Pancreas (tissue), 10 donors: ENCODE measurements around the gene PCTP. TPM values are rescaled to one million over a fixed set of nuclear protein-coding genes. Genes with fewer than 3 reads are reported as not detected.

Source experiments
- ATAC-seq, 4 donors: fragments of 200-7000 bp; cut with Tn5 transposase; one replicate each; pipeline versions ENCODE4 v1.8.0 to v1.9.1; 2020; ENCODE audit warnings: mild to moderate bottlenecking in 4 of 4, moderate library complexity in 4 of 4
- DNase-seq, 6 donors: peaks; one replicate each; pipeline ENCODE4 v3.0.0-alpha.2; 2020
- FAIRE-seq: peaks from 2 replicates; lab custom pipeline; 2012; peaks lifted over from hg19 to GRCh38; lab: Jason Lieb, UNC
- H3K27ac ChIP-seq, 4 donors: fragments of 200-600 bp; sonication (generic); 1 replicate in 3 of 4; 2 replicates in 1 of 4; pipeline versions ENCODE4 v1.5.0 to v1.8.0; 2020
- H3K27me3 ChIP-seq, 4 donors: fragments of 200-600 bp; one replicate each; pipeline ENCODE4 v1.8.0; 2021
- H3K36me3 ChIP-seq, 3 donors: fragments of 200-600 bp; sonication (generic) in 1 of 3; one replicate each; pipeline versions ENCODE4 v1.5.0 to v1.8.0; 2020 to 2021
- H3K4me1 ChIP-seq, 3 donors: fragments of 200-600 bp; one replicate each; pipeline ENCODE4 v1.8.0; 2021
- H3K4me3 ChIP-seq, 4 donors: fragments of 200-600 bp; sonication (generic) in 2 of 4; one replicate each; pipeline versions ENCODE4 v1.5.0 to v1.8.0; 2020 to 2021
- H3K9me3 ChIP-seq, 4 donors: fragments of 200-600 bp; one replicate each; pipeline ENCODE4 v1.8.0; 2021
- CTCF ChIP-seq, 4 donors: fragments of 200-600 bp; sonication (generic) in 3 of 4; IDR thresholded peaks; one replicate each; pipeline versions ENCODE4 v1.5.0 to v1.8.0; 2021; ENCODE audit warnings: antibody characterized with exemption in 4 of 4
- WGBS, 2 donors: extraction: QIAGEN DNeasy Blood & Tissue Kit; methylation state at CpG; one replicate each; pipeline ENCODE4 v1.1.7; 2013; 5-methylcytosine and 5-hydroxymethylcytosine counted together
- intact Hi-C, 3 donors: fragments of 100-400 bp; cut with DNase I; formaldehyde crosslinking; loops; one replicate each; pipeline versions ENCODE4 v1.11.1 to v1.14.2; 2022
- polyA plus RNA-seq, 2 donors: library from polyadenylated mRNA; stranded (reverse); fragments of 200-250 nt; gene quantifications; one replicate each; pipeline ENCODE4 v1.2.3, GENCODE V29; 2013
- total RNA-seq, 6 donors: library from RNA; stranded (reverse); fragmentation: NEBNext Ultra II Directional in 4 of 6; extraction: Animal tissue kit (Norgen Biotek cat#: 25700) in 4 of 6; gene quantifications; one replicate each; pipeline versions ENCODE4 v1.2.1 to v1.2.4, GENCODE V29; 2021 to 2023
- donor health status: healthy with polysubstance abuse.
- donor health status: DM: no; HTN: no; CAD: no; lungs with moderate emphysema.
- donor health status: DM: no; HTN: no; CAD: no.
- donor health status: control.
- donor health status: control.
- donor health status: Bipolar disorder and iron deficiency.
- donor health status: DM: yes; HTN: yes; CAD: no.
- donor health status: DM: no; HTN: no; CAD: no.
- donor health status: DM: no; HTN: no; CAD: no.
- donor health status: DM: yes; HTN: yes; CAD: no.

PCTP gene
- total and polyA plus RNA-seq, 8 donors = 3.9 to 9.3 (median 6.5) TPM

- H3K36me3 ChIP-seq = no peaks in the 10 kb centered on the region
- no peak overlapping the region for H3K27ac ChIP-seq
- WGBS, 2 donors = 41 to 45% methylated on average over 1 of the region's 1 CpG
- intact Hi-C loops = no loop called here
- H3K27me3 ChIP-seq = no peaks in the 10 kb centered on the region
- H3K9me3 ChIP-seq = no peaks in the 10 kb centered on the region
- DNase-seq = no peak
- no peak for TF ChIP-seq CTCF (IDR thresholded peaks at IDR 0.05)
- ATAC-seq = no peak
- FAIRE-seq = no peak
- no peak overlapping the region for H3K4me3 ChIP-seq
- H3K4me1 ChIP-seq = no peaks in the 10 kb centered on the region
These were observed 21.4 kb upstream of the PCTP start for GRCh38 chr17:55729484-55729883.

DNA sequence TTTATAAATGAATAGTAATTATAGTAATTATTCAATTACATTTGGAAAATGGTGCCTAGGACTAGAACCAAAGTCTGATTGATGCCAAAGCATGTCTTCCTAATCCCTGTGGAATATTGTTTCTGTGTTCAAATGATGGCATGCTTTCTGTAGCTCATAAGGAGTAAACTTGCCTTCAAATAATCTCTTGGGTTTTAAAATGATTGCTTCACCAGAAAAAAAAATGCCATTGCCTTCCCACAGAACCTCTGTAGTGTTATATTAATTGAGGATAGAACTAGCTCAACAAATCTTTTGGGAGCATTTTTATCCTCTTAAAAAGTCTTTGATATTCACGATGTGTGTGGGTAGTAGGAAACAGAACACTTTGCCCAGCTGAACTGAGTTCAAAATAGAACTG lies 20.5 kb upstream of the PCTP start:
- H3K27me3 ChIP-seq = no peaks in the 10 kb centered on the region
- H3K27ac ChIP-seq = no peak overlapping the region
- no peaks in the 10 kb centered on the region for H3K9me3 ChIP-seq
- WGBS, 2 donors = 21 to 38% methylated on average over 1 of the region's 1 CpG
- H3K4me3 ChIP-seq = no peak overlapping the region
- no peaks in the 10 kb centered on the region for H3K4me1 ChIP-seq
- intact Hi-C loops = no loop called here
- FAIRE-seq = no peak
- no peak for ATAC-seq
- DNase-seq = no peak
- no peak for TF ChIP-seq CTCF (IDR thresholded peaks at IDR 0.05)
- H3K36me3 ChIP-seq = no peaks in the 10 kb centered on the region

GRCh38 chr17:55730808-55731207 lies 20.0 kb upstream of the PCTP start:
- Histone ChIP-seq H3K4me3 (no peak overlapping the region), H3K4me1 (no peaks in the 10 kb centered on the region), H3K27ac (no peak overlapping the region), H3K27me3 (no peaks in the 10 kb centered on the region), H3K9me3 (no peaks in the 10 kb centered on the region), H3K36me3 (no peaks in the 10 kb centered on the region)
- ATAC-seq (no peak), DNase-seq (no peak), FAIRE-seq (no peak)
- WGBS, 2 donors = 24 to 36% methylated on average over 3 of the region's 3 CpGs
- TF ChIP-seq CTCF (IDR thresholded peaks at IDR 0.05) = no peak
- intact Hi-C loops = no loop called here

DNA sequence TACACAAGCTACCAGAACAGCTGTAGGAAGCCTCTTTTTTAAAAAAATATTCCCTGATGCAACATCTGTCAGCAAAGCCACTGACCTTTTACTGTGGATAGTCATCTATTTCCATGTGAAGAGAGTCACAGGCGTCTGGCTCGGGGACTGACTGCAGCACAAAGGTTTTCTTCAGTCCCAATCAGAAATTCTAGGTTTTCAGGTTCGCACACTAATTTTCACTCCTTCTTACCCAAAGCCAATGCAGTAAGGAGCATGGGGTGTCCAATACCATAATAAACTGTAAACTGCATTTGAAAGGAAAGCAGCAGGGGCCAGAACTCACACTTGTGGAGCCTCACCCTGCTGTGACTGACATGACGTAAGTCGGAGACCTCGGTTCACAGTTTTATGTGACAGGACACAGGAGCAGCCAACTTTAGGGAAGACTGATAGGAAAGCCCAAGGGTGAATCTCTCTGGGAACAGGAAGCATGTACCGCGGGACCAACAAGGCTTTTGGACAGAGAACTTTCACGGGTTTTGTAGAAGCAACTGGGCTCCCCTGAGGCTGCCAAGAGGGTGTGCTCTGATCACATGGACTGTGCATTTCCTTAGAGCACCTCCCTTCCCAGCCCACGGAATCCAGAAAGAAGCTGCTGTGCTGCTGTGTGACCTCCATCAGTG lies 19.1 kb upstream of the PCTP start:
- ATAC-seq (peak in 3 of 4 donors; percentile 52 to 70 (median 67)), DNase-seq (no peak), FAIRE-seq (no peak)
- intact Hi-C loops = no loop called here
- H3K4me3 ChIP-seq = no peak overlapping the region
- H3K27ac ChIP-seq = peak overlapping the region in 2 of 4 donors; percentile 3 to 22
- no peaks in the 10 kb centered on the region for H3K27me3 ChIP-seq
- H3K36me3 ChIP-seq = no peaks in the 10 kb centered on the region
- WGBS, 2 donors = 39 to 48% methylated on average over 10 of the region's 10 CpGs
- no peak for TF ChIP-seq CTCF (IDR thresholded peaks at IDR 0.05)
- no peaks in the 10 kb centered on the region for H3K4me1 ChIP-seq
- H3K9me3 ChIP-seq = no peaks in the 10 kb centered on the region

DNA sequence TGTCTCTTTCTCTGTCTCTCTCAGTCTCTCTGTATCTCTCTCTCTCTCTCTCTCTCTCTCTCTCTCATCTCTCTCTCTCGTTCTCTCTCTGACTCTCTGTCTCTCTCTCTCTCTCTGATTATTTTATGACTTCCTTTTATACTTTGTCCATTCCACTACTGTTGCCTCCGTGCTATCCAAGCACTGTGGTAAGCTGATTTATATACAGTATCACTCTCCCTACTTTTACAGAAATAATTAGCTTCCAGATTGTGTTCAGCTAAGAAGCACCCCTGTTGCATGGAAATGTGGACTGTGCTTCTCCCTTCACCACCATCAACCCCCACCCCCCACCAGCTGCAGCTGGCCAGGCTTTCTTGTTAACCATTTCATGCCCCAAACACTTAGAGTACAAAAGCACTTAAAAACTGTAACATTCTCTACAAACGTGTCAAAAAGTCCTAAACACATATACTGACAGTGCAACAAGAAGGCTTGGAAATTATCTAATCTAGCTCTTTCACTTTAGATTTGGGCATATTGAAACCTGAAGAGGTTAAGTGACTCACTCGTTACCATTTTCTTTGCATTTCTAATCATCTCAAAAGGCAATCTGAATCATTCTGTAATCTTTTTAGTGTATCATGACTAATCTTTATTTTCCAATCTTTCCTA lies 16.6 kb upstream of the PCTP start:
- FAIRE-seq (no peak), DNase-seq (no peak), ATAC-seq (no peak)
- no peak overlapping the region for H3K27ac ChIP-seq
- WGBS, 2 donors = 39 to 40% methylated on average over 4 of the region's 4 CpGs
- H3K9me3 ChIP-seq = no peaks in the 10 kb centered on the region
- H3K4me1 ChIP-seq = no peaks in the 10 kb centered on the region
- H3K27me3 ChIP-seq = no peaks in the 10 kb centered on the region
- TF ChIP-seq CTCF (IDR thresholded peaks at IDR 0.05) = no peak
- H3K36me3 ChIP-seq = no peaks in the 10 kb centered on the region
- intact Hi-C loops = no loop called here
- H3K4me3 ChIP-seq = no peak overlapping the region
